ENCODE measurements around the gene MYO10.

Gene MYO10

DNA sequence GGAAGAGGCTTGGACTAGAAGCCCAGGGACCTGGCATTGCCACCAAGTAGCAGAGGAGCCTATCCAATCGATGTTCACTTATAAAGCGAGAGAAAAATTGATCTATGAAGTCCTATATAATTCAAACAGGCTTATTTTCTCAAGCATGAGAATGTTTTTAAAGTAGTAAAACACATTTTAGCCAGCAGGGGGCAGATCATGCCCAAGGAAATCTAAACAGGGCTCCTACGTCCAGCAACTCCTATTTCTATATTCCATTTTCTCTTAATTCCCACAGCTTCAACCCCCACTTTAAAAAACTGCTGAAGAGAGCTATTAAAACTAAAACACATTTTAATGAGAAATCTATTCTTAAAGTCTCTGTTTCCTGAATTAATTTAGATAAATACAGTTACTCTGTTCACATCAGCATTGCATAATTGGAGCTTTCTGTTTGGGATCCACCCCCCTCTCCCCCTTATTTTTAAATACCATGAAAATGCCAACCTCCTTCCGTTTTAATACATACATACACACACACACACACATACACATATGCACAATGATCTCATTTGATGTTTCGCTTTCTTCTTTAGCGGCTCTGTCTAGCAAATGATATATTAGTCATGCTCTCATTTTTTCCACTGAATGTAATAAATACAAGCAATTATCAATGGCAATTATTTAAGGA lies 144.9 kb downstream of the MYO10 start:
- no peak overlapping the region for H3K4me3 ChIP-seq (ENCODE audit: low read length)
- no peak overlapping the region for H3K9ac ChIP-seq (ENCODE audit: low read length)
- no peaks in the 10 kb centered on the region for H3K4me1 ChIP-seq (ENCODE audit: control insufficient read depth, insufficient read depth, low read length)
- H3K36me3 ChIP-seq (ENCODE audit: control insufficient read depth, insufficient read depth, low read length) = no peaks in the 10 kb centered on the region
- no peaks in the 10 kb centered on the region for H3K27me3 ChIP-seq (ENCODE audit: control insufficient read depth, insufficient read depth, low read length)
- no peak overlapping the region for H3K27ac ChIP-seq (ENCODE audit: low read depth, low read length)

DNA sequence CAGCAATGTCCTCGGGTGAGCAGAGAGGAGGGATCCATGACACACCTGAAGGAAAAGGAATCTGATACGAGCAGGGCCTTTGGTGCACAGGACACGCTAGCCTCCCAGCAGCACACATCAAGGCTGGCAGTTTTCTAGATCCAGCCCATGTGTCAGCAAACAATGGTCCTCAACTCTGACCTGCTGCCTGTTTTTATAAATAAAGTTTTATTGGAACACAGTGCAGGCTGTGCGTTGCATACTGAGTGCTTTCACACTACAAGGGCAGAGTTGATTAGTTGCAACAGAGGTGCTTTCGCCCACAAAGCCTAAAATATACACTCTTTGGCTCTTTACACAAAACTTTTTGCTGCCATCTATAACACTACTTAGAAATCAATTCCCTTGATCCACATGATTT lies 147.1 kb downstream of the MYO10 start:
- H3K27ac ChIP-seq (ENCODE audit: low read depth, low read length) = no peak overlapping the region
- H3K27me3 ChIP-seq (ENCODE audit: control insufficient read depth, insufficient read depth, low read length) = no peaks in the 10 kb centered on the region
- no peaks in the 10 kb centered on the region for H3K36me3 ChIP-seq (ENCODE audit: control insufficient read depth, insufficient read depth, low read length)
- no peak overlapping the region for H3K9ac ChIP-seq (ENCODE audit: low read length)
- H3K4me1 ChIP-seq (ENCODE audit: control insufficient read depth, insufficient read depth, low read length) = no peaks in the 10 kb centered on the region
- no peak overlapping the region for H3K4me3 ChIP-seq (ENCODE audit: low read length)

DNA sequence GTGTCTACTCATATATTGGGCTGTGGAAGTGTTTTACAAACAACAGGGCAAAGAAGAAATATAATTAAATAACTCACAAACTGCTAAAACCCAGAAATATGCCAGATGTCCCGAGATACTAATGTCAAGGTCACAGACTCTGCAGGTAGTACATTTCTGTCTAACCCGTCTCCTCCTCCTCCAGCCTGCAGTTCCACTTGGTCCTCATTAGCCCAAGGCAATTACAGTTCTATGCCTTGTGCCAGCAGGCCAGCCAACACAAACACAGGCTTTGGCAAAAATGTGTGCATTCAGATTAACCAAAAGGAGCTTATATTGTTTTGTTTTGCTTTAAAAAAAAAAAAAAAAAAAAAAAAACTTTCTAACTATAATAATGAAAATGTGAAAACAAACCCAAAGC lies 148.8 kb downstream of the MYO10 start:
- Histone ChIP-seq H3K27me3 (ENCODE audit: control insufficient read depth, insufficient read depth, low read length) (no peaks in the 10 kb centered on the region), H3K4me3 (ENCODE audit: low read length) (no peak overlapping the region), H3K27ac (ENCODE audit: low read depth, low read length) (no peak overlapping the region), H3K9ac (ENCODE audit: low read length) (no peak overlapping the region), H3K36me3 (ENCODE audit: control insufficient read depth, insufficient read depth, low read length) (no peaks in the 10 kb centered on the region), H3K4me1 (ENCODE audit: control insufficient read depth, insufficient read depth, low read length) (no peaks in the 10 kb centered on the region)

DNA sequence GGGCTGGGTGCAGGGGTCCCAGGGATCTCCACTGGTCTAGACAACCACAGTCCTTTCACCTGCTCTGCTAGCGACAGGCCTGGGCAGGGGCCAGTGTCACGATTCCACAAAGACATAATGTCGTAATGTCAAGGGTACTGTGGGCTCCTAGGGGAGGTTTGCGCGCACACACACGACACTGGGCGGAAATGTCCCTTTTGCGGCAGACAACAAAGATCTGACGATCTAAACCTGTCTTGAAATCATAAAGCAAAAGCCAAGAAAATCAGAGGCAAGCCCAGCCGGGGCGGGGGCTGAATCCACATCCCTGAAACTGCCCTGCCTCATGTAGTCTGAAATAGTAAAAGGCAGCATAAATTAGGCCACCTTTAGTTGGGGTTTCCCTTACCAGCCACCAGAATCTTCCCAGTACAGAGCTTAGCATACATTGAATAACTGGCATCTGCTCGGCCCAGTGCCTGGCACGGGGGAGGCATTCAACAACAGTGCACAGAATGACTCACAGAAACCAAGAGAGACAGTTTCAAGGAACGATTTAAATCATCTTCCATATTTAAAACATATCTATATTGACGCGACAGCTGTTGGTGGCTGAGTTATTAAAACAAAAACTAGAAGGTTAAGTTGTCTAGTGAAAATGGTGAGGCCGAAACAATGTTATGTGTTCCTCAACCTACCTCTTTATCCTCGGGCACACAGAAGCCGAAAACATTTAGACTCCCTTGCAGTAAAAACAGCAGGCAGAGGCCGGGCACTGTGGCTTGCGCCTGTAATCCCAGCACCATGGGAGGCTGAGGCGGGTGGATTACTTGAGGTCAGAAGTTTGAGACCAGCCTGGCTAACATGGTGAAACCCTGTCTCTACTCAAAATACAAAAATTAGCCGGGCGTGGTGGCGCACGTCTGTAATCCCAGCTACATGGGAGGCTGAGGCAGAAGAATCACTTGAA lies 151.0 kb downstream of the MYO10 start:
- Histone ChIP-seq H3K36me3 (ENCODE audit: control insufficient read depth, insufficient read depth, low read length) (no peaks in the 10 kb centered on the region), H3K27me3 (ENCODE audit: control insufficient read depth, insufficient read depth, low read length) (no peaks in the 10 kb centered on the region), H3K27ac (ENCODE audit: low read depth, low read length) (no peak overlapping the region), H3K4me3 (ENCODE audit: low read length) (no peak overlapping the region), H3K9ac (ENCODE audit: low read length) (no peak overlapping the region), H3K4me1 (ENCODE audit: control insufficient read depth, insufficient read depth, low read length) (no peaks in the 10 kb centered on the region)

DNA sequence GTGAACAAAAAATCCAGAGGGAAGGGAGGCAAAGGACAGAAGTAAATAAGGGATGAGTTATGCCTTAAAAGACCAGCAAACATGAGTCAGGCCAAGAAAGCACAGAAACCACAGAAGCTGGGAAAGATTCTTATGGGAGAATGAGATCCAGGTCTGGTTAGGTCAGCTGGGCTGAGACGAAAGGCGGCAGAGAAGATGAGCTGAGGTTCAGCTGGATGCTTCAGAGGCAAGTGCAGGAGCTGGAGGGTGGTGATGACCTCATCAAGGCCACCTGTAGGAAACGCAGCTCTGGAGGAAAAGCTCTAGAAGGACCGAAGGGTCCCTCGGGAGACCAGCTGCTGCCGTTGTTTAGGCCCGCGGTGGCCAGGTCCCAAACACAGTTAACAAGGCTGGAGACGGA lies 152.0 kb downstream of the MYO10 start:
- H3K4me3 ChIP-seq (ENCODE audit: low read length) = no peak overlapping the region
- H3K9ac ChIP-seq (ENCODE audit: low read length) = no peak overlapping the region
- H3K36me3 ChIP-seq (ENCODE audit: control insufficient read depth, insufficient read depth, low read length) = no peaks in the 10 kb centered on the region
- no peak overlapping the region for H3K27ac ChIP-seq (ENCODE audit: low read depth, low read length)
- no peaks in the 10 kb centered on the region for H3K4me1 ChIP-seq (ENCODE audit: control insufficient read depth, insufficient read depth, low read length)
- H3K27me3 ChIP-seq (ENCODE audit: control insufficient read depth, insufficient read depth, low read length) = no peaks in the 10 kb centered on the region

DNA sequence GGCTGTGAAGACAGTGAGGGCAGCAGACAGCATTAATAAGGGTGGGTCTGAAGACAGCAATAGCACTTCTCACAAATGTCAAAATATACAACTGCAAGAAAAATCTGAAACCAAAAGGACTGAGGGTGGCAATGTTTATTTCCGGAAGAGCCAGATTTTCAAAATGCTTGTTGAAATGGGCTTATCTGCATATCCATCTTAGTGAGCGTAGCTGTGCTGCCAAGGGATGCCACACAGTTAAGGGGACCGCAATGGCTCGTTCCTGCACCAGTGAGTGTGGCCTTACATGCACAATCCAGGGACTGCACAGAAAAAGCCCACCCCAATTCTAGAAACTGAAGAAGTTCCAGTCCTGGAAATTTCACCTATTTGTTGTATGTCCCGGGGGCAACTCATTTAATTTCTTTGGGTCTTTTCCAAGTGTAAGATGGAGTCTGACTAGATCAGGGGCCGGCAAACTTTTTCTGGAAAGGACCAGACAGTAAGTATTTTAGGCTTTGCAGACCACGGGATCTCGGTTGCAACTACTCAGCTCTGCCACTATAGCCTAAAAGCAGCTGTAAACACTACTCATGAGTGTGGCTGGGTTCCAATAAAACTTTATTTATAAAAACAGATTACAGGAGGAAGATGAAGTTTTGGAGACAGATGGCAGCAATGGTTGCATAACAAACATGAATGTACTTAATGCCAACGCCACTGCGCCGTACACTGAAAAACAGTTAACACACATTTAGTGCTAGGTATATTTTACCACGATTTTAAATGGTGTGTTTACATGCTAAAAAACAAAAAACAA lies 154.1 kb downstream of the MYO10 start:
- H3K36me3 ChIP-seq (ENCODE audit: control insufficient read depth, insufficient read depth, low read length) = no peaks in the 10 kb centered on the region

DNA sequence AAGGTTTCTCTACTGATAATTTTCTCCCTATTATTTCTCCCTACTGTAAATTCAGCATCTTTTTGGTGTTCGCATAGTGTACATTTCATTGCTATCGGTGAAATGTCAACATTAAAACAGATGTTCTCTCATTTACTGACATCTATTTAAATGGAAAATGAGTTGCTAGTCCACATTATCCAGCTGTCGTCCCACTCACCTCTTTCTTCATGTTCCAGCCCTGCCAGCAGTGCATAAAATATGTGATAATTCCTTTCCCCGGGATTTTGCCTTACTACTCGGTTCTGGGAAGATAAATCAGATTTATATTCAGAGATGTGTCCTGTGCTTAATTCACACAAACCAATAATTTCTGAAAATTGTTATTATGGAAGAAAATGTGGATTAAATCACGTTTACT lies 155.8 kb downstream of the MYO10 start:
- Histone ChIP-seq H3K36me3 (ENCODE audit: control insufficient read depth, insufficient read depth, low read length) (no peaks in the 10 kb centered on the region), H3K27ac (ENCODE audit: low read depth, low read length) (no peak overlapping the region), H3K9ac (ENCODE audit: low read length) (no peak overlapping the region), H3K4me3 (ENCODE audit: low read length) (no peak overlapping the region), H3K27me3 (ENCODE audit: control insufficient read depth, insufficient read depth, low read length) (no peaks in the 10 kb centered on the region), H3K4me1 (ENCODE audit: control insufficient read depth, insufficient read depth, low read length) (no peaks in the 10 kb centered on the region)

More for the DNA sequence above, 154.1 kb downstream of the MYO10 start:
- H3K4me1 ChIP-seq (ENCODE audit: control insufficient read depth, insufficient read depth, low read length) = no peaks in the 10 kb centered on the region
- no peaks in the 10 kb centered on the region for H3K27me3 ChIP-seq (ENCODE audit: control insufficient read depth, insufficient read depth, low read length)
- no peak overlapping the region for H3K27ac ChIP-seq (ENCODE audit: low read depth, low read length)
- no peak overlapping the region for H3K4me3 ChIP-seq (ENCODE audit: low read length)
- no peak overlapping the region for H3K9ac ChIP-seq (ENCODE audit: low read length)

DNA sequence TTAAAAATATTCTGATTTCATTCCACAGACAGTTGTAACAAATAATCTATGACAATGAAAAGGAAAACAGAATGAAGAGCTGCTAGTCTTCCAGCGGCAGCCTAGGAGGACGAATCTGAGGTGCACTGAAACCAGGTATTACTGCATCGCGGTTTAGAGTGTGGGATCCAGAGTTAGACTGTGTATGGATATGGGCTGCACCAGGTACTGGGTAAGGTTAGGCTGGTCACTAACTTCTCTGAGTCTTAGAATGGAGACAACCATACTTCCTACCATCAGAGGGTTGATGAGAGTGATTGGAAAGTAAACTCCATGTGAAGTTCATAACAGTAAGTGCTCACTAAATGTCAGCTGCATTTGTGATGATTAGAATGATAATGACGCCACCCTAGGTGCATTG lies 158.7 kb downstream of the MYO10 start:
- H3K4me3 ChIP-seq (ENCODE audit: low read length) = no peak overlapping the region
- no peaks in the 10 kb centered on the region for H3K4me1 ChIP-seq (ENCODE audit: control insufficient read depth, insufficient read depth, low read length)
- no peaks in the 10 kb centered on the region for H3K36me3 ChIP-seq (ENCODE audit: control insufficient read depth, insufficient read depth, low read length)
- H3K27me3 ChIP-seq (ENCODE audit: control insufficient read depth, insufficient read depth, low read length) = no peaks in the 10 kb centered on the region
- no peak overlapping the region for H3K9ac ChIP-seq (ENCODE audit: low read length)
- H3K27ac ChIP-seq (ENCODE audit: low read depth, low read length) = no peak overlapping the region

DNA sequence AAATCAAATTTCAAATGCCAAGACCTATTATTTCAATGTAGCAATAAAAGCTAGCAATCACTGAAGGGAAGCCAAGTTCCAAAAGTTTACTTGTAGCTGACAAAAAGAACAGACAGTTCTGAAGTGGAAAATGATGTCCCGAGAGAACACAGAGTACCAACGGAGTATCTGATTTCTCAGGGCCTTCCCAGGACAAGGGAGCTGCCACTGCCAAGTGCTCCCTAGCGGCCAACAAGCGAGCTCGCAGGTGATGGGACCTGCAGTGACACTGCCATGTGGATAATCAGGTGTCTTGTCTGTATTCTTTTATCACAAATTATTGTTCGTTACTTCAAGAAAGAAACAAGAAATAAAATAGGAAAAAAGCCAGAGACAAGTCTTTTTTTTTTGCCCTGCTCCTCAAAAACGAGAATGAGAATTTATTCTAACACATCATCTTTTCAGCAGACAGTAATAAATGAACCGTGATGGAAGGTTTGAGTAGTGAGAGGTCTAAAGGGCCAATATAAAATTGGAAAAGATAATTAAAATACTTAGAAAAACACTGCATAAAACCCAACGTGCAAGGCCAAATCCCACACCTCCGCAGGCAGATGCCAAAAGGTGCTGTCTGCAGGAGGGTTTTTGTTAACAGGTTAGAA lies 159.4 kb downstream of the MYO10 start:
- no peaks in the 10 kb centered on the region for H3K27me3 ChIP-seq (ENCODE audit: control insufficient read depth, insufficient read depth, low read length)
- no peaks in the 10 kb centered on the region for H3K4me1 ChIP-seq (ENCODE audit: control insufficient read depth, insufficient read depth, low read length)
- no peaks in the 10 kb centered on the region for H3K36me3 ChIP-seq (ENCODE audit: control insufficient read depth, insufficient read depth, low read length)
- H3K4me3 ChIP-seq (ENCODE audit: low read length) = no peak overlapping the region
- no peak overlapping the region for H3K27ac ChIP-seq (ENCODE audit: low read depth, low read length)
- H3K9ac ChIP-seq (ENCODE audit: low read length) = no peak overlapping the region

DNA sequence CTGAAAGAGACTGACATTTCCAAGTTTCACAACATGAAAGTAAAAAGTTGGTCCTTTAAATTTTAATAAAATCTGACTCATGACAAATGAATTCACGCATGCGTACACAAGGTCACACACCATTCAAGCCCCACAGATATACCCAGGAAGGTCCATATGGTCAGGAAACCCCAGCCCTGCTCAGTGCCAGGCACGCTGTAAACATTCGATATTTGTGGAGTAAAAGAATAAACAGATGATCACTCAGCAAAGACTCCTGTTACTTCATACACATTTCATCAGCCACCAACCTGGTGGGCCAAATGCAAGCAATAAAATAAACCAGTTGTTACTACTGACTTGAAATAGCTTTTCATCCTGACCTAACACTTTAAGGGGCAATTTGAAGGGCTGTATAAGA lies 161.3 kb downstream of the MYO10 start:
- no peaks in the 10 kb centered on the region for H3K4me1 ChIP-seq (ENCODE audit: control insufficient read depth, insufficient read depth, low read length)
- no peaks in the 10 kb centered on the region for H3K36me3 ChIP-seq (ENCODE audit: control insufficient read depth, insufficient read depth, low read length)
- H3K27me3 ChIP-seq (ENCODE audit: control insufficient read depth, insufficient read depth, low read length) = no peaks in the 10 kb centered on the region
- H3K4me3 ChIP-seq (ENCODE audit: low read length) = no peak overlapping the region
- no peak overlapping the region for H3K9ac ChIP-seq (ENCODE audit: low read length)
- H3K27ac ChIP-seq (ENCODE audit: low read depth, low read length) = no peak overlapping the region

DNA sequence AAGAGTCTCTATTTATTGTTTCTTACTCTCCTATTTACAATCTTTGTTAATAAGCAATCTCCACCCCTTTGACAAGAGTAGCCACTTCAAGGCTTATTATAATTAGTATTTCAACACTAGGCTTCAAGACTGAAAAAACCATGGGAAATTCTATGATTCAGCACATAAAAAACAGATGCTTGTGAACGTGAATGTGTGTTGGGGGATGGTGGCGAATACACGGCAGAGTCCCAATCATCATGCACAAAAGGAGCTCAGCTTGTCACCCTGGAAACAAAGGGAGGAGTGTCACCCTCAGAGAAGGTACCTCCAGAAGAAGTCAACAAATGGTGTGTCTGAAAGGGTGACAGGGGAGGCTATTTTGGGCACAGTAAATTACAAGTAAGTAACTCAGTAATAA lies 162.1 kb downstream of the MYO10 start:
- H3K27ac ChIP-seq (ENCODE audit: low read depth, low read length) = no peak overlapping the region
- no peaks in the 10 kb centered on the region for H3K36me3 ChIP-seq (ENCODE audit: control insufficient read depth, insufficient read depth, low read length)
- H3K4me1 ChIP-seq (ENCODE audit: control insufficient read depth, insufficient read depth, low read length) = no peaks in the 10 kb centered on the region
- no peak overlapping the region for H3K9ac ChIP-seq (ENCODE audit: low read length)
- no peaks in the 10 kb centered on the region for H3K27me3 ChIP-seq (ENCODE audit: control insufficient read depth, insufficient read depth, low read length)
- H3K4me3 ChIP-seq (ENCODE audit: low read length) = no peak overlapping the region

DNA sequence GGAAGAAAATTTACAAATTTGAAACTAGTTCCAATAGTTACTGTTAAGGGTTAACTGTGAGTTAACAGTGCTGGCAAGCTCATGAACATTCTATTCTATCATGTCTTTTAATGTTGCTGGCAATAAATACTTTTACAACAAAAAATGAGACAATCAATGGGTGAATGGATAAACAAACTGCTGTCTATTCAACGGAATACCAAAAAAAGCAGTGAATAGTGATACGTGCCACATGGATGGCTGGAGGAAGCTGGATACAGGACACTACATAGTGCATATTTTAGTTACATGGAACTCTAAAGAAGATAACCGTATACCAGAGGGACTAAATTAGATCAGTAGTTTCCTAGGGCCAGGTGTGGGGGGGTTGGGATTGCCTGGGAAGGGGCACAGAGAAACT lies 163.5 kb downstream of the MYO10 start:
- H3K36me3 ChIP-seq (ENCODE audit: control insufficient read depth, insufficient read depth, low read length) = no peaks in the 10 kb centered on the region
- H3K4me1 ChIP-seq (ENCODE audit: control insufficient read depth, insufficient read depth, low read length) = no peaks in the 10 kb centered on the region
- no peak overlapping the region for H3K27ac ChIP-seq (ENCODE audit: low read depth, low read length)
- H3K9ac ChIP-seq (ENCODE audit: low read length) = no peak overlapping the region
- H3K4me3 ChIP-seq (ENCODE audit: low read length) = no peak overlapping the region
- H3K27me3 ChIP-seq (ENCODE audit: control insufficient read depth, insufficient read depth, low read length) = no peaks in the 10 kb centered on the region

All from rectal smooth muscle tissue (tissue), 1 donor.